SH-SY5Y (cell line): ENCODE measurements around the gene ACOT9.

Experiments used
- GATA2 ChIP-seq: IDR thresholded peaks from 2 replicates; pipeline ENCODE4 v1.6.1; 2011; ENCODE audit warnings: mild to moderate bottlenecking, low read depth, low read length
- GATA3 ChIP-seq: IDR thresholded peaks from 2 replicates; pipeline ENCODE4 v1.6.1; 2011; ENCODE audit warnings: low read depth, mild to moderate bottlenecking, low read length, moderate library complexity

GRCh38 chrX:23790155-23790497, 47.0 kb upstream of the ACOT9 start:
- TF ChIP-seq GATA2 (no peak), GATA3 (no peak)
